HepG2 (cell line): ENCODE measurements around the gene NKX1-2.

ENCODE experiments used
- ADNP ChIP-seq: sonication (generic); formaldehyde crosslinking; IDR thresholded peaks from 2 replicates; pipeline ENCODE4 v1.4.0; 2020; ENCODE audit warnings: missing genetic modification reagents
- CCAR2 ChIP-seq: fragments of 200-400 bp; formaldehyde crosslinking; optimal IDR thresholded peaks from 2 replicates; pipeline ENCODE3; 2018; ENCODE audit warnings: low read depth, mild to moderate bottlenecking, low read length, moderate library complexity
- CTCF ChIP-seq: sonication (generic); formaldehyde crosslinking; IDR thresholded peaks from 2 replicates; pipeline ENCODE4 v1.5.0; 2020; ENCODE audit warnings: mild to moderate bottlenecking, missing genetic modification reagents, moderate library complexity
- EZH2 ChIP-seq: conservative IDR thresholded peaks from 2 replicates; pipeline ENCODE4 v1.6.1; 2012; ENCODE audit warnings: mild to moderate bottlenecking, low read depth, low read length, moderate library complexity
- IRX3 ChIP-seq: sonication (generic); formaldehyde crosslinking; IDR thresholded peaks from 2 replicates; pipeline ENCODE4 v1.8.1; 2023; ENCODE audit warnings: mild to moderate bottlenecking, low read depth, missing genetic modification reagents, borderline replicate concordance
- KLF13 ChIP-seq: sonication (generic); formaldehyde crosslinking; IDR thresholded peaks from 2 replicates; pipeline ENCODE4 v1.4.0; 2020; ENCODE audit warnings: mild to moderate bottlenecking, missing genetic modification reagents
- RFX5 ChIP-seq: IDR thresholded peaks from 2 replicates; pipeline ENCODE4 v1.6.1; 2011; ENCODE audit warnings: low read depth, low read length, improper control_type of control experiment
- SIN3A ChIP-seq: IDR thresholded peaks from 2 replicates; pipeline ENCODE4 v1.6.1; 2011; ENCODE audit warnings: low read depth, mild to moderate bottlenecking, control low read depth, low read length, borderline replicate concordance
- ZNF121 ChIP-seq: sonication (generic); formaldehyde crosslinking; IDR thresholded peaks from 2 replicates; pipeline ENCODE4 v1.5.0; 2020; ENCODE audit warnings: mild to moderate bottlenecking, missing genetic modification reagents
- ZNF512 ChIP-seq: sonication (generic); formaldehyde crosslinking; IDR thresholded peaks from 2 replicates; pipeline ENCODE4 v1.4.0; 2020; ENCODE audit warnings: mild to moderate bottlenecking, missing genetic modification reagents
- ZNF660 ChIP-seq: sonication (generic); formaldehyde crosslinking; IDR thresholded peaks from 2 replicates; pipeline ENCODE4 v1.5.1; 2020; ENCODE audit warnings: mild to moderate bottlenecking, low read depth, missing genetic modification reagents, borderline replicate concordance
- TF ChIP-seq, protein P1 (sequence below): IDR thresholded peaks from 2 replicates; pipeline ENCODE4 v1.6.1; 2016
- TF ChIP-seq, protein P2 (sequence below): sonication (generic); formaldehyde crosslinking; IDR thresholded peaks from 2 replicates; pipeline ENCODE4 v1.4.0; 2020; ENCODE audit warnings: missing genetic modification reagents, mild to moderate bottlenecking, borderline replicate concordance

GRCh38 chr10:124428207-124428777 is 21.5 kb downstream of the NKX1-2 start:
- TF ChIP-seq ADNP (no peak), ZNF512 (CRISPR knock-in tag) (no peak), CTCF (CRISPR knock-in tag) (no peak), SIN3A (no peak), ZNF660 (no peak), RFX5 (no peak), ZNF121 (CRISPR knock-in tag) (no peak), CCAR2 (no peak), KLF13 (CRISPR knock-in tag) (no peak), IRX3 (no peak), EZH2 (no peak)
- TF ChIP-seq, protein P1, sequence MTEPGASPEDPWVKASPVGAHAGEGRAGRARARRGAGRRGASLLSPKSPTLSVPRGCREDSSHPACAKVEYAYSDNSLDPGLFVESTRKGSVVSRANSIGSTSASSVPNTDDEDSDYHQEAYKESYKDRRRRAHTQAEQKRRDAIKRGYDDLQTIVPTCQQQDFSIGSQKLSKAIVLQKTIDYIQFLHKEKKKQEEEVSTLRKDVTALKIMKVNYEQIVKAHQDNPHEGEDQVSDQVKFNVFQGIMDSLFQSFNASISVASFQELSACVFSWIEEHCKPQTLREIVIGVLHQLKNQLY, result no peak
- TF ChIP-seq, protein P2, sequence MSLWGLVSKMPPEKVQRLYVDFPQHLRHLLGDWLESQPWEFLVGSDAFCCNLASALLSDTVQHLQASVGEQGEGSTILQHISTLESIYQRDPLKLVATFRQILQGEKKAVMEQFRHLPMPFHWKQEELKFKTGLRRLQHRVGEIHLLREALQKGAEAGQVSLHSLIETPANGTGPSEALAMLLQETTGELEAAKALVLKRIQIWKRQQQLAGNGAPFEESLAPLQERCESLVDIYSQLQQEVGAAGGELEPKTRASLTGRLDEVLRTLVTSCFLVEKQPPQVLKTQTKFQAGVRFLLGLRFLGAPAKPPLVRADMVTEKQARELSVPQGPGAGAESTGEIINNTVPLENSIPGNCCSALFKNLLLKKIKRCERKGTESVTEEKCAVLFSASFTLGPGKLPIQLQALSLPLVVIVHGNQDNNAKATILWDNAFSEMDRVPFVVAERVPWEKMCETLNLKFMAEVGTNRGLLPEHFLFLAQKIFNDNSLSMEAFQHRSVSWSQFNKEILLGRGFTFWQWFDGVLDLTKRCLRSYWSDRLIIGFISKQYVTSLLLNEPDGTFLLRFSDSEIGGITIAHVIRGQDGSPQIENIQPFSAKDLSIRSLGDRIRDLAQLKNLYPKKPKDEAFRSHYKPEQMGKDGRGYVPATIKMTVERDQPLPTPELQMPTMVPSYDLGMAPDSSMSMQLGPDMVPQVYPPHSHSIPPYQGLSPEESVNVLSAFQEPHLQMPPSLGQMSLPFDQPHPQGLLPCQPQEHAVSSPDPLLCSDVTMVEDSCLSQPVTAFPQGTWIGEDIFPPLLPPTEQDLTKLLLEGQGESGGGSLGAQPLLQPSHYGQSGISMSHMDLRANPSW, result no peak
